GM21786 (cell line): ENCODE measurements around the gene FAM78A.
"Not testable (repeated sequence)": the region's sequence is repeated elsewhere in the genome, so short reads cannot be mapped to it uniquely, and the experiment has no call there.

ENCODE experiments used
- ATAC-seq: cut with Tn5 transposase; IDR thresholded peaks from one replicate; pipeline ENCODE4 v1.9.1; 2021; ENCODE audit not compliant: unreplicated experiment

The FAM78A gene

GRCh38 chr9:131270171-131271015 lies 5.9 kb downstream of the FAM78A start:
- ATAC-seq = no peak

DNA sequence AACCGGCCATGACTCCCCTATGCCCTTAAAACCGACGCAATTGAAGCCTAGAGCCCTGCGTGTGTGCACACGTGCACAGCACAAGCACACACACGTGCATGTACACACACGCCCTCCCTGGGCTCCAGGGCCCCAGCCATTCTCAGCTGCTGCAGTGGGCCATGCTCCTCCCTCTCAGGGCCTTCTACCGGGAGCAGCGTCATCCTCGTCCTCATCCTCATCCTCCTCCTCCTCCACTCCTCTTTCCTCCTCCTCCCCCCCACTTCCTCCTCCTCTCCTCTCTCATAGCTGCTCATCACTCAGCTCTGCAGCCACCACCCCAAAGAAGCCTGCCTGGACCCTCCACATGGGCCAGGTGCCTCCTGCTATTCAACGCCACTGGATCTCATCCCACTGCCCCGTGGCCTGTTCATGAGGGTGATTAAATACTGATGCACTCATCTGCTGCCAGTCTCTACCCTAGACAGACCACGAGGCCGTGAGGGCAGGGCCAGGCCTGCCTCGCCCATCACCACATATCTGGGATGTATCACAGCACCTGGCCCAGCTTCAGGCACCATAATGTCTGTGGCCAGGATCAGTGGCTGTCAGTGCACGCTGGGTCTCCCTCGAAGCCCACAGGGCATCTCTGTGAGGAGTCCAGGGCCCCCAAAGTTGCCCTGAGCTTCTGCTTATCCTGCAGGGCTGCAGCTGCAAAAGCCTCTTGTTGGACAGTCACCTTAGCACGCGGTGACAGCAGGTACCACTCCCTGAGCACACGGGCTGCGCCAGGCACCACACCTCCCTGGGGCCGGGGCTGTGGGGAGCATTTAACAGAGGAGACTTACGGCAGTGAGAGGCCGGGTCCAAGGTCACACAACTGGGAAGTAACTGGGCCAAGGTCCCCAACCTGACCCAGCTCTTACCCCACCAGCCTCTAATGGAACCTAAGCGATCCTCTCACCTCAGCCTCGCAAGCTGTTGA lies 9.8 kb downstream of the FAM78A start:
- no peak for ATAC-seq

DNA sequence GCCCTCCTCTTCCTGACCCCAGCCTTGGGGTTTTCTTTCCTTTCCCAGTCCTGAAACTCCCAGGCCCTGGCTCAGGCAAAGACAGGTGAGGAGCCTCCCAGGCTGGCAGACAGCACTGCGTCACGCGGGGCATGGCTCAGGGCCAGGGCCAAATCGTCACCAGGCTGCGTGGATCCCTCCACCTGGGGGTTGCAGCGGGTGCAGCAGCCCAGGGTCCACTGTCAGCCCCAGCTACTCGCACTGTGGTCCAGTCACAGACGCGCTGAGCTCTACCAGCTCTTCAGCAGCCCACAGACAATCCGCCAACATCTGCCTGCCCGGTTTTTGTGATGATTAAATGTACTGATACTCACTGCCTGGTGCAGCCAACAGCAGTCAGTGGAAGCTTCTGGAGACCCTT lies 12.1 kb downstream of the FAM78A start:
- ATAC-seq = no peak

- ATAC-seq = no peak
Observed at GRCh38 chr9:131263701-131264100, 12.6 kb downstream of the FAM78A start.

DNA sequence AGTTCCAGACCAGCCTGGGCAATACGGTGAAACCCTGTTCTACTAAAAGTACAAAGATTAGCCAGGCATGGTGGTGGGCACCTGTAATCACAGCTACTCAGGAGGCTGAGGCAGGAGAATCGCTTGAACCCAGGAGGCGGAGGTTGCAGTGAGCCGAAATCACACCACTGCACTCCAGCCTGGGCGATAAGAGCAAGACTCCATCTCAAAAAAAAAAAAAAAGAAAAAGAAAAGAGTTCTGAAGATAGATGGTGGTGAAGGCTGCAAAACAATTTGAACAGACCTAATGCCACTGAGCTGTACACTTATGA lies 13.3 kb downstream of the FAM78A start:
- not testable (repeated sequence) for ATAC-seq

DNA sequence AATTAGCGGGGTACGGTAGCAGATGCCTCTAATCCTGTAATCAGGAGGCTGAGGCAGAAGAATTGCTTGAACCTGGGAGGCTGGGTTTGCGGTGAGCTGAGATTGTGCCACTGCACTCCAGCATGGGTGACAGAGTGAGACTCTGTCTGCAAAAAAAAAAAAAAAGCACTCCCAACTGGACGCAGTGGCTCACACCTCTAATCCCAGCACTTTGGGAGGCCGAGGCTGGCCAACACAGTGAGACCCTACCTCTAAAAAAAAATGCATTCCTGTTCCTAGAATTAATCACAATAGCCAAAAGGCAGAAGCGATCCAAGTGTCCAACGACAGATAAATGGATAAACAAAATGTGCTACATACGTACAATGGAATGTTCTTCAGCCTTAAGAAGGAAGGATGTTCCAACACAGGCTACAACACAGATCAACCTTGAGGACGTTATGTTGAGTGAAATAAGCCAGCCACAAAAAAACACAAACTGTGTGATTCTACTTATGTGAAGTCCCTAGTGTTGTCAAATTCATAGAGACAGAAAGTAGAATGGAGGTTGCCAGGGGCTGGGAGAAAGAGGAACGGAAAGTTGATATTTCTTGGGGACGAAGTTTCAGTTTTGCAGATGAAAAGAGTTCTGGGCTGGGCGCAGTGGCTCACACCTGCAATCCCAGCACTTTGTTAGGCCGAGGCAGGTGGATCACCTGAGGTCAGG lies 13.8 kb downstream of the FAM78A start:
- ATAC-seq = peak; percentile 74

DNA sequence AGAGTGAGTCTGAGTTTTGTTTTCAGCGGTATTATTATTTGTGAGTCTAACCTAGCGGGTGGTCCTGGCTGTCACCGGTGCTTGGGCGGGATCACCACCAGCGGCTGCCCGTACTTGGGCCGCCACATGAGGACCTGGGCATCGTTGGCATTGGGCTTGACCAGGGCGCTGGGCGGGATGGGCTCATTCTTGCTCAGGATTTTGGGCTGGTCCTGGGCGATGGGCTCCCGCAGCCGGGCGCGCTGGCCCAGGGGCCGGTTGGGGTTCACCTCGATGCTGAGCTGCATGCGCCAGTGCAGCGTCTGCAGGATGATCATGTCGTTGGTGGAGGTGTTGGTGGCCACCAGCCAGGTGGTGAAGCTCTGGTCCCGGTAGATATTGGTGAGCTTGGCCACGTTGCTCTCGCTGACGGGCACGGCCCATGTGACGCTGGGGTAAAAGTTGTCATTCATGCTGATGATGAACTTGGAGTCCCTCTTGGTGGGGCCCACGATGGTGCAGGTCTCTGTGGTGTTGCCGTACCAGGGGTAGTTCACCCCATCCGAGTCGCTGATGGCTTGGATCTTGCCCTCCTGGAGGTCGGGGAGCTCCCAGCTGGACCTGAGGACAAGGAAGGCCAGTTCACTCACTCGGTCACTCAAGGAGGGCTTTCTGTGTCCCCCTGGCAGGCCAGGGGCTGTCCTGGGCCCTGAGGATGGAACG lies 15.4 kb downstream of the FAM78A start:
- ATAC-seq = no peak

GRCh38 chr9:131259916-131260597 lies 16.3 kb downstream of the FAM78A start:
- no peak for ATAC-seq

DNA sequence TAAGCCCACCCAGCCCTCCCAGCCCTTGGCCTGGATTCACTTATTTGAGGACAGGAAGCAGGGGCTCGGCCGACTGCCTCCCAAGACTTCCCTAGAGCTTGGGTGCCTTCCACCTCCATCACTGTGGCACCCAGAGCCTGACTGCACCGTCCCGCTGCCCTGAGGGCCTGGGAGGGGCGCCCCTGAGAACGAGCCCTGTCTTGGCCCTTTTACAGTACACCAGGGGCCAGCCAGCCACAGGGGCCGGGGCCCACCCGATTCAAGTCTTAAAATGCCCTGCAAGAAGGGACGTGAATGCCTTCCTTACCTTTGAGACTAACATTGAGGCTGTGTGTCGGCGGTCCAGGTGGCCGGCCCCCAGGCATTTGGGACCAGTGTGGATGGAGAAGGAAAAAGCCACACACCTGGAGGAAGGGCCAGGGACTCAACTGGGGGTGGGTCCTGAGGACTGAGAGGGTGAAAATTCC lies 16.8 kb downstream of the FAM78A start:
- no peak for ATAC-seq

- ATAC-seq = no peak
Observed at GRCh38 chr9:131258698-131259431, 17.4 kb downstream of the FAM78A start.

DNA sequence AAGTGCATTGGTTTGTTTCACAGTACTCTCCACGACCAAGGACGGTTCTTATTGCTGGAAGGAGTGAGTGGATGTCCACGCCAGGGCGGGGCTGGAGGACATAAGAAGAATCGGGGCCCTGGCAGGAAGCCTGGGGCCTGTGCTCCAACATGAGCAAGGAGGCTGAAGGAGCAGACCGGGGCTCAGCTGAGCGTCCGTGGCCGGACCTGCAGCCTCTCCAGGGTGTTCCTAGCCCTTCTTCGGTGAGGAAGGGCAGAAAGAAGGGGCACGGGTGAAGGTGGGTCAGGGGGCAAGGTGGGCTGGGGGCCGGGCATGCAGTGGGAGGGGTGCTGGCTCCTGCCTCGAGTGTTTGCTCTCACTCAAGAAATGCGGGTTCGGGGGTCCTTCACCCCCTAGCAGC lies 18.1 kb downstream of the FAM78A start:
- ATAC-seq = no peak

DNA sequence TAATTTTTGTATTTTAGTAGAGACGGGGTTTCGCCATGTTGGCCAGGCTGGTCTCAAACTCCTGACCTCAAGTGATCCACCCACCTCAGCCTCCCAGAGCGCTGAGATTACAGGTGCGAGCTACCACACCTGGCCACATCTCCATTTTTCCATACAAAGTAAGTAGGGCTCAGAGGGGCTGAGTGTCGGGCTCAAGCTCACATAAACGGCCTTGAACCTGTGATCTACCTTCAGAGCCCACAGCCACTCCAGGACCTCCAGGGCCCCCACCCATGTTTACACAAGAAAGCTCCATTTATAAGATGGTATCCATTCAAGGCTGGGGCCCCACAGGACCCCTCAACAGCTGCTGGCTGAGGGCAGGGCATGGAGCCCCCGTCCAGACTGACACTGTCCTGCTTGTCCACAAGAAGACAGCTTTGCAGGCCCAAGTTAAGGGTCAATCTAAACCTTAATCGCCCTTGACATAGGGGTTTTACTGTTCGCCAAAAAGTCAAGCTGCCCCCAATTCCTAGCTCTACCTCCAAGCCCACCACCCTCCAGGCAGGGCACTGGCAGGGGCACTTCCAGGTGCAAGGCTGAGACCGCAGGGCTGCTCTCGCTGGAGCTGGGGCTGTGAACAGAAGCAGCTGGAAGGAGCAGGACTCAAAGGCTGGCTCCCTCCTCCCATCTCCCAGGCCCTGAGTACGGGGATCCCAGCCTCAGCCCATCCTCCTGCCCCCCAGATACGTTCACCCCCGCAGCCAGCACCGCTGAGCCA lies 18.9 kb downstream of the FAM78A start:
- ATAC-seq = no peak

DNA sequence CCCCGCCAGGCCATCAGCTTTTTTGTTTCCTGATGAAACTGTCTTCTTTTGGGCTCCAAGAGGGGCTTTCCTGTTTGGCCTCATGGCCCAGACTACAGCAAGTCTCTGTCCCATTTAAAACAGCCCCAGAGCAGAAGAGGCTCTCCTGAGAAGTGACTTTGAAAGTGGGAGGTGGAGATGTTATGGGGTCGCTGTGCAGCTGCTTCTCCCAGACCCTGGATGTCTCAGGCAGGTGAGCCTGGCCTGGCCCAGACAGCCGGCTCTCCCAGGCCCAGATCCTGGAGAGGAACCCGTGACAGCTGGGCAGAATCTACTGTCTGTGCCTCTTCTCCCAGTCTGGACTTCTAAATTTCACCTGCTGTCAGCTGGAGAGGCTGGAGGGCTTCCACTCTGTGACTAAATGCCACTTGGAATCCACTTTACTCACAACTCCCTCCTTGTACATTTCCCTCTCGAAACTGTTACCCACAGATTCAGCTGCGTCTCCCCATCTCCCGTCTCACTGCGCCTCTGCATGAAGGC lies 20.6 kb downstream of the FAM78A start:
- no peak for ATAC-seq

DNA sequence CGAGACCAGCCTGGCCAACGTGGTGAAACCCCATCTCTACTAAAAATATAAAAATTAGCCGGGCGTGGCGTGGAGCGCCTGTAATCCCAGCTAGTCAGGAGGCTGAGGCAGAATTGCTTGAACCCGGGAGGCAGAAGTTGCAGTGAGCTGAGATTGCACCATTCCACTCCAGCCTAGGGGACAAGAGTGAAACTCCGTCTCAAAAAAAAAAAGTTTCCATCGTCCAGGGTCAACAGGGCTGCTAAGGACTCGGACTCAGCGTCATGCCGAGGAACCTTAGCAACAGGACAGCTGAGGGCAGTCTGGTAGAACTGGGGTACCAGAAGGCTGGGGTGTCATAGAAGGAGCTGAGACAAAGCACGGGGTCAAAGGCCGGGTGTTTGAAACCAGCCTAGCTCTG lies 21.7 kb downstream of the FAM78A start:
- ATAC-seq = no peak

GRCh38 chr9:131253891-131254491 lies 22.3 kb downstream of the FAM78A start:
- ATAC-seq = no peak

DNA sequence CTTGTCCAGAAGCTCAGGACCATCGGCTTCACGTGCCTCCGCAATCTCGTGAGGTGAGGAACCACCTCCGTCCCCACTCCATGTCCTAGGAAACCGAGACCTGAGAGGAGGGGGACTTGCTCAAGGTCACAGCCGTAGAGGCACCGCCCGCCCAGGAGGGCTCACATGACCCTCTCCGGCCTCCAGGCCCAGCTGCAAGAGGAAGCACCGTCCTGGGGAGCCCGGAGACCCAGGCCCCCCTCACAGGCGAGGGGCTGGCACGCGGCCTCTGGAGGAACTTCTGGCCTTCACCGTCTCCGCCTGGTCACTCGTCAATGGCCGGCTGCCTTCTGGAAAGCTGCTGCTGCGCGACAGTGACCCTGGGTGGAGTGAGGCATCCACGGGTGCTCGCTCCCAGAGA lies 24.2 kb downstream of the FAM78A start:
- no peak for ATAC-seq

DNA sequence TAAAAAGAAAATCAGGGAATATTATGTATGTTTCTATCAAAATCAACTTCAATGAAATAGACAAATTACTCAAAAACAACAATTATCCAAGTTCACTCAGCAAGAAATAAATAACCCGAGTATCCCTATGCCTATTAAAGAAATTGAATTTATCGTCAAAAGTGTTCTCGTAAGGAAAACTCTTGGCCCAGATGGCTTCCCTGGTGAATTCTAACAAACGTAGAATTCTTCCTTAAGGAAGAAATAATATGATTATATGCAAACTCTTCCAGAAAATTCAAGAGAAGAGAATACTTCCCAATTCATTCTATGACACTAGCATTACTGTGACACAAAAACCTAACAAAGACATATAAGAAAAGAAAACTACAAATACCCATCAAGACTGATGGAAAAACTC lies 29.7 kb downstream of the FAM78A start:
- ATAC-seq = no peak

GRCh38 chr9:131244331-131244730 lies 32.0 kb downstream of the FAM78A start:
- not testable (repeated sequence) for ATAC-seq
